Nephron progenitor cell (in vitro differentiated cells): ENCODE measurements around the gene CPED1.
A peak's percentile ranks its signal among the peaks of the same experiment; 100 is the strongest.

Source experiments
- DNase-seq: peaks from one replicate; pipeline ENCODE4 v3.0.0; 2021
- H3K27ac Mint-ChIP-seq: 2 replicates; pipeline ENCODE4 v1.8.0; 2021; ENCODE audit warnings: mild to moderate bottlenecking, moderate library complexity, mixed read lengths
- H3K27me3 Mint-ChIP-seq: 2 replicates; pipeline ENCODE4 v1.8.0; 2021; ENCODE audit warnings: mild to moderate bottlenecking, low read depth, mixed read lengths; ENCODE audit not compliant: poor library complexity
- H3K36me3 Mint-ChIP-seq: 2 replicates; pipeline ENCODE4 v1.8.0; 2021; ENCODE audit warnings: low read depth, mixed read lengths
- H3K4me1 Mint-ChIP-seq: 2 replicates; pipeline ENCODE4 v1.8.0; 2021; ENCODE audit warnings: mixed read lengths
- H3K4me3 Mint-ChIP-seq: 2 replicates; pipeline ENCODE4 v1.8.0; 2021; ENCODE audit warnings: mild to moderate bottlenecking, moderate library complexity, mixed read lengths
- H3K9me3 Mint-ChIP-seq: 2 replicates; pipeline ENCODE4 v1.8.0; 2021; ENCODE audit warnings: mild to moderate bottlenecking, moderate library complexity, mixed read lengths
- TF ChIP-seq, protein P1 (sequence below): fragments of 200-600 bp; sonication (generic); IDR thresholded peaks from 2 replicates; pipeline ENCODE4 v1.5.0; 2021; ENCODE audit warnings: antibody characterized with exemption

CPED1 gene

DNA sequence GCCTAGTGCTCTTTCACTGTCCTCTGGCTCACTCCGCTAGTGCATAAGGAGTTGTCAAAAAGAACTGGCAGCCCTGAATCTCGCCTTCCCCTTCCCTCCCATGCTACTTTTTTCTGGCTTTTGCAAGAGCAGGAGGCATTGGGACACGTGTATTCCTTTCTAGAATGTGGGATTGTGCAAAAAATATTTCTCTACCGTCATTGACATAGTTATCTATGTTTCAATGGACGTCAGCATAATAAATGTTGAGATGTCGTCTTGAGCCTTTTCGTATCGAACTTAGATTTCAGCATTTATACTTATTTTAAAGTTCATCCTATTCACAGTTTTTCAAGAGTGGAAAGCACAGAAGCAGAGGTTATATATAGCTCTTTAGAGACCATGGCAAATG lies 37.2 kb upstream of the CPED1 start:
- H3K4me1 Mint-ChIP-seq = peaks cover 37% of the 10 kb centered on the region
- TF ChIP-seq, protein P1, sequence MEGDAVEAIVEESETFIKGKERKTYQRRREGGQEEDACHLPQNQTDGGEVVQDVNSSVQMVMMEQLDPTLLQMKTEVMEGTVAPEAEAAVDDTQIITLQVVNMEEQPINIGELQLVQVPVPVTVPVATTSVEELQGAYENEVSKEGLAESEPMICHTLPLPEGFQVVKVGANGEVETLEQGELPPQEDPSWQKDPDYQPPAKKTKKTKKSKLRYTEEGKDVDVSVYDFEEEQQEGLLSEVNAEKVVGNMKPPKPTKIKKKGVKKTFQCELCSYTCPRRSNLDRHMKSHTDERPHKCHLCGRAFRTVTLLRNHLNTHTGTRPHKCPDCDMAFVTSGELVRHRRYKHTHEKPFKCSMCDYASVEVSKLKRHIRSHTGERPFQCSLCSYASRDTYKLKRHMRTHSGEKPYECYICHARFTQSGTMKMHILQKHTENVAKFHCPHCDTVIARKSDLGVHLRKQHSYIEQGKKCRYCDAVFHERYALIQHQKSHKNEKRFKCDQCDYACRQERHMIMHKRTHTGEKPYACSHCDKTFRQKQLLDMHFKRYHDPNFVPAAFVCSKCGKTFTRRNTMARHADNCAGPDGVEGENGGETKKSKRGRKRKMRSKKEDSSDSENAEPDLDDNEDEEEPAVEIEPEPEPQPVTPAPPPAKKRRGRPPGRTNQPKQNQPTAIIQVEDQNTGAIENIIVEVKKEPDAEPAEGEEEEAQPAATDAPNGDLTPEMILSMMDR = no peak
- no peaks in the 10 kb centered on the region for H3K27me3 Mint-ChIP-seq
- peak overlapping the region; percentile 100 for H3K27ac Mint-ChIP-seq
- peak overlapping the region; percentile 88 for H3K4me3 Mint-ChIP-seq
- H3K9me3 Mint-ChIP-seq = no peaks in the 10 kb centered on the region
- DNase-seq = no peak
- peaks cover 32% of the 10 kb centered on the region for H3K36me3 Mint-ChIP-seq

DNA sequence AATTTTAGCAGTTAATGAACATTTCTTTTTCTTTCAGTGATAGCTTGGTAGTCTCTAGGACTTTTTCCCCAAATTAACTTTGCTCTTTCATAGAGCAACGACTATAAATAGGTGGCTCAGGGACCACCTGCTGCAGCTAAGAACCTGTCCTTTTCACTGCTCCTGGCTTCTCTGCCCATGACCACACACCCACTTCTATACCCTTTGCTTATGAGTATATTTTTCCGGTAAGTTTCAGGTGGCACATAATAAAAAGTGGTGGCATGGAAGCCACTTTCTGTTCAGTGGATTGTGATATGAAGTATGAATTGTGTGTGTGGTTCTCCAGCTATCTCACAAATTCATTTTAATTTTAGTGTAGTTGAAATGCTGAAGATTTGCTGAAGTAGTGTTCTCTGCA lies 36.7 kb upstream of the CPED1 start:
- Mint-ChIP-seq H3K4me1 (peaks cover 37% of the 10 kb centered on the region), H3K9me3 (no peaks in the 10 kb centered on the region), H3K27me3 (no peaks in the 10 kb centered on the region), H3K36me3 (peaks cover 36% of the 10 kb centered on the region), H3K4me3 (peak overlapping the region; percentile 88), H3K27ac (no peak overlapping the region)
- no peak for DNase-seq
- TF ChIP-seq, protein P1 = no peak

DNA sequence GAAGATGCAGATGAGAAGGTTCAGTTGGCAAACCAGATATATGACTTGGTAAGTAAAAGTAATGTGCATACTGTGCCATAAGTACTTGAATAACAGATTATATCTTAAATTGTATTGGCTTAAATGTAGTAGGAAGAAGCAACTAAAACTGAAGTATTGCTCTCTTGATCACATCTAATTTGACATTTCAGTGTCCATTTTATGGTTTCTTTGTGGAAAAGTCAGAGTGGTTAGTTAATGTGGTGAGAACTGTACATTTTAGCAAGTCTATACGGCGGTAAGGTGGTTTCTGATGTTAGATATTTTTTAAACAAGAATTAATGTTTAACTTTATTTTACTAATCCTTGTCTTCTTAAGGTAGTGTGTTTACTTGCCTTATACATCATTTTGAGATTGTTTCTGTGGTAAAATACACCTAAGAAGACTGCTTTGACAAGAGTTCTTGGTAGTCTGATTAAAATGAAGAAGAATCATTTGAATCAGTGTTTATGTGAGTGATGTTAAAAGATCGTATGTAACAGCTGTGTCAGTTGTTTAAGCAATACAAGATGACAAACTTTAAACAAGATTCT lies 32.8 kb upstream of the CPED1 start:
- Mint-ChIP-seq H3K27ac (no peak overlapping the region), H3K9me3 (no peaks in the 10 kb centered on the region), H3K4me3 (no peak overlapping the region), H3K36me3 (peaks cover 62% of the 10 kb centered on the region), H3K27me3 (no peaks in the 10 kb centered on the region), H3K4me1 (peaks cover 17% of the 10 kb centered on the region)
- TF ChIP-seq, protein P1 = no peak
- no peak for DNase-seq

DNA sequence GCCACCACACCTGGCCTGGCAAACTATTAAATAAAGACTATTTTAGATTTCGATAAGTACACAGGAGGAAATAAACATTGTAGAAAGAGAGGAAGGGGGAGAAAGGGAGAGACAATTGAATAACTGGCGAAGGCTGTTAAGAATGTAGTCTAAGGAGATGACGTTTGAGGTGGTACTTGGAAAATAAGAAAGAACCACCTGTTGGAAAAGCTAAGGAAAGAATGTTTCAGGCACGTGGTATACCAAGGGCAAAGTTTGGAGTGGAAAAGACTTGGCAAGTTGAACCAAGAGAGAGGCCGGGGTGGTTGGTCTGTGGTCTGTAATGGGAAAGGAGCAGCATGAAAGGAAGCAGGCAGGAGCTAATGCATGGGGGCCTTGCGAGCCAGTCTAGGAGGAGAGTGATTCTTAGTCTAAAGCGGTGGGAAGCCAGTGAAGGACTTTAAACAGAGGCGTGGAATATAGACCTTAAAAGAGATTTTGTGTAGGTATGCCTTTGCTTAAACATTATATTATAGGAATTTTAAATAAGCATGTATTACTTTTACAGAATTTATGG lies 28.5 kb upstream of the CPED1 start:
- Mint-ChIP-seq H3K9me3 (no peaks in the 10 kb centered on the region), H3K27me3 (no peaks in the 10 kb centered on the region), H3K27ac (peak overlapping the region; percentile 26), H3K4me1 (no peaks in the 10 kb centered on the region), H3K4me3 (no peak overlapping the region), H3K36me3 (peaks cover 55% of the 10 kb centered on the region)
- TF ChIP-seq, protein P1 = no peak
- DNase-seq = no peak

DNA sequence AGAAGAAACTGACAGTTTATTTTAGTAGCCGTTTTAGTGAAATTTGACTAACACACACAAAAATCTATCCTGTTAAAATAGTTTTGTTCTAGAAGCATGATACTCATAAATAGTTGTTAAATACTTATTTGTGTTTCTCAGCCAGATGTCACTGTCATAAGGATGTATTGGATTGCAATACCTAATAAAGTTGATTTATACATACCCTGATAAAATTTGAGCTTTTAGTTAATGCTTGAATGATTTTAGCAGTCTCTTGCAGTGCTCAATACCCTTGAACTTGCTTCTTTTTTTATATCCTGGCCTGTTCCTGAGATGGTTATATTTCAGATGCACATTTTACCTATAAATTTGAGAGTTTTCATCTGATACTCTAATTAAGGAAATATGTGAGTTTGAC lies 27.8 kb upstream of the CPED1 start:
- Mint-ChIP-seq H3K27me3 (no peaks in the 10 kb centered on the region), H3K4me1 (no peaks in the 10 kb centered on the region), H3K36me3 (peaks cover 54% of the 10 kb centered on the region), H3K9me3 (no peaks in the 10 kb centered on the region), H3K4me3 (no peak overlapping the region), H3K27ac (no peak overlapping the region)
- TF ChIP-seq, protein P1 = no peak
- DNase-seq = no peak

DNA sequence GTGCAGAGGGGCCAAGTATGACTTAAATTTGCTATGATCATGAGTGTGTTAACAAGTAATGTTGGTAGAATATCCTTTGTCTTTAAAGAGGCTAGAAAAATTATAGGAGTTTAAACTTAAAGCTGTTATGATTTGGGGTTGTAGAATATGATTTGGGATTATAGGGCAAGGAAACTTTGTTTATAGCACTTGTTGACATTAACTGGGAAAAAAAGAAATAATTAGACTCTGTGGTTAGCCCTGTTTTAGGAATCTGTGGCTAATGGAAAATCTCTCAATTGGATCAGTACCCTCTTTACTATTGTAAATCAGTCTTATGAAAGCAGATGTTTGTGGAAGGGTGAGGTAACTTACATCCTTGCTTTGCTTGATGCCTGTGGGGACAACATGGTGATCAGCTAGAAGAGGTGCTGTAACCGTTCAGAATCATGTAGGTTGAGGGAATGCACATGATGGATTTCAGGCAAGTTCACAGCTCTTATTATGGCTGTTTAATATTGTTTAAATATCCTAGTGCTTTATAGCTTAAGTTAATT lies 26.8 kb upstream of the CPED1 start:
- Mint-ChIP-seq H3K4me1 (no peaks in the 10 kb centered on the region), H3K27me3 (no peaks in the 10 kb centered on the region), H3K27ac (no peak overlapping the region), H3K9me3 (no peaks in the 10 kb centered on the region), H3K4me3 (no peak overlapping the region), H3K36me3 (peaks cover 55% of the 10 kb centered on the region)
- DNase-seq = no peak
- TF ChIP-seq, protein P1 = no peak
